Measurements from ENCODE around the gene NXF1. TPM values are rescaled to one million over a fixed set of nuclear protein-coding genes. Genes with fewer than 3 reads are reported as not detected.

Gene NXF1
- total RNA-seq, 4 donors from 2014 or later = 27.2 to 47.1 (median 46.1) TPM

- H3K9me3 ChIP-seq = no peaks in the 10 kb centered on the region
- DNase-seq = no peak
- ATAC-seq = no peak
- intact Hi-C loops (cut with DNase I; ENCODE audit: low total_unique reads) = no loop called here
- H3K4me1 ChIP-seq = peaks cover 7% of the 10 kb centered on the region in 2 donors
- peak overlapping the region in 1 of 4 donors; percentile 9 for H3K27ac ChIP-seq
- no peak overlapping the region for H3K4me3 ChIP-seq
- in situ Hi-C loops (cut with MboI; ENCODE audit: low sequenced_read_pairs in 4 of 4) = no loop called here
- TF ChIP-seq CTCF (IDR thresholded peaks at IDR 0.05 in 4 of 5, conservative IDR thresholded peaks at IDR 0.05 in 1 of 5) (no peak), POLR2A (IDR thresholded peaks at IDR 0.05) (no peak)
- no peaks in the 10 kb centered on the region for H3K27me3 ChIP-seq
- H3K36me3 ChIP-seq = peaks cover 0 to 10% of the 10 kb centered on the region in 2 donors
Observed at GRCh38 chr11:62811659-62812058, 6.4 kb upstream of the NXF1 start.

- H3K4me1 ChIP-seq = peaks cover 14 to 16% of the 10 kb centered on the region in 2 donors
Observed at GRCh38 chr11:62810748-62811147, 5.5 kb upstream of the NXF1 start.

GRCh38 chr11:62806611-62807121 lies 1.4 kb upstream of the NXF1 start:
- intact Hi-C loops (cut with DNase I; ENCODE audit: low total_unique reads) = loop anchor here (2.0 kb wide), 1 partner anchor 26 kb away; the partner anchor contains the start of genes STX5 and TEX54
- Histone ChIP-seq H3K27ac (peak overlapping the region; percentile 91 to 98 (median 94)), H3K4me1 (peaks cover 24 to 28% of the 10 kb centered on the region in 2 donors), H3K27me3 (no peaks in the 10 kb centered on the region), H3K36me3 (peaks cover 0 to 21% of the 10 kb centered on the region in 2 donors), H3K9me3 (no peaks in the 10 kb centered on the region), H3K4me3 (peak overlapping the region; percentile 62 to 95 (median 78))
- in situ Hi-C loops (cut with MboI; ENCODE audit: low sequenced_read_pairs in 4 of 4) = no loop called here
- ATAC-seq = peak; percentile 82 to 83
- TF ChIP-seq POLR2A (IDR thresholded peaks at IDR 0.05) (peak in 1 of 2 donors; percentile 26), CTCF (IDR thresholded peaks at IDR 0.05 in 4 of 5, conservative IDR thresholded peaks at IDR 0.05 in 1 of 5) (no peak)
- DNase-seq = peak; percentile 73 to 85

More at GRCh38 chr11:62810748-62811147, 5.5 kb upstream of the NXF1 start:
- TF ChIP-seq CTCF (IDR thresholded peaks at IDR 0.05 in 4 of 5, conservative IDR thresholded peaks at IDR 0.05 in 1 of 5) (no peak), POLR2A (IDR thresholded peaks at IDR 0.05) (no peak)
- no peak overlapping the region for H3K4me3 ChIP-seq
- peaks cover 0 to 3% of the 10 kb centered on the region in 2 donors for H3K36me3 ChIP-seq
- ATAC-seq (no peak), DNase-seq (no peak)
- no peaks in the 10 kb centered on the region for H3K9me3 ChIP-seq
- in situ Hi-C loops (cut with MboI; ENCODE audit: low sequenced_read_pairs in 4 of 4) = no loop called here
- intact Hi-C loops (cut with DNase I; ENCODE audit: low total_unique reads) = no loop called here
- no peaks in the 10 kb centered on the region for H3K27me3 ChIP-seq
- H3K27ac ChIP-seq = peak overlapping the region in 1 of 4 donors; percentile 9

- H3K4me3 ChIP-seq = peak overlapping the region; percentile 62 to 95 (median 78)
- H3K36me3 ChIP-seq = peaks cover 0 to 28% of the 10 kb centered on the region in 2 donors
- no peaks in the 10 kb centered on the region for H3K27me3 ChIP-seq
- H3K27ac ChIP-seq = peak overlapping the region; percentile 91 to 98 (median 94)
- TF ChIP-seq CTCF (IDR thresholded peaks at IDR 0.05 in 4 of 5, conservative IDR thresholded peaks at IDR 0.05 in 1 of 5) = no peak
- ATAC-seq = peak; percentile 45 to 51
- intact Hi-C loops (cut with DNase I; ENCODE audit: low total_unique reads) (loop anchor here (1.0 to 2.0 kb wide), 4 partner anchors 19 to 75 kb away; partner anchors contain the start of genes STX5, TEX54 and TMEM179B), in situ Hi-C loops (cut with MboI; ENCODE audit: low sequenced_read_pairs in 4 of 4) (no loop called here)
- H3K9me3 ChIP-seq = no peaks in the 10 kb centered on the region
- peaks cover 24 to 28% of the 10 kb centered on the region in 2 donors for H3K4me1 ChIP-seq
- DNase-seq = peak in 1 of 2 donors; percentile 35
Observed at GRCh38 chr11:62805961-62806441, 761 bp upstream of the NXF1 start.

All from gastrocnemius medialis (tissue), 4 donors.